GM19324 (cell line): ENCODE data around the gene TOR2A.

Source experiments
- ATAC-seq: cut with Tn5 transposase; IDR thresholded peaks from one replicate; pipeline ENCODE4 v1.9.1; 2021; ENCODE audit warnings: mild to moderate bottlenecking, moderate library complexity; ENCODE audit not compliant: unreplicated experiment, low FRiP score

Gene TOR2A

DNA sequence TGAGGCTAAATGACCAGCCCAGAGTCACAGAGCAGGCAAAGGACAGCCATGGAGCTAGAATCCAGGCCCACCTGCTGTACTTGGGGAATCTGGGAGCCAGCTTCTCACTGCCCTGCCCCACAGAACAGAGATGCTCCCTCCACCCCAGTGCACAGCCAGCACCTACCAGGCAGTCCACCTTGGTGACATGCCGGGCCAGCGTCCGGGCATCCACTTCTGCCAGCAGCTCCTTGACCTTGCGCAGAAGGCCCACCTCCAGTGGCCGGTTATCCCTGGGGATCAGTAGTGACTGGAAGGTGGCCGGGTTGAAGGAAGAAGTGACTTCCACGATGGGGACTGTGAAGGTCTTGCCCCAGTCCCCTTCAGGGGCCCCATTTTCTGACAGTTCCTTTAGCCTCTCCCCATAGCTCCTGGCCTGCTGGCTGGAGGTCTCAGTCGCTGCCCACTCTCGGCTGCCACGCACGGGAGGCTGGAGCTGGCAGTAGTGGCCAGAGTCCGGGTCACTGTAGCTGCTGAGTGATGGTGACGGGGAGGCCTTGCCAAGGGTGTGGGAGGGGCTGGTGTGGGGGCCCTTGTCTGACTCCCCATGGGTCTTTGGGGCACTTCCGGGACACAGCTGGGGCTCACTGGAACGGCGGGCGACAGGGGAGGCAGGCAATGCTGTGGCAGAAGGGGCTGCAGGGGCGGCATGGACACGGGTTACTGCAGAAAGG, 9.5 kb upstream of the TOR2A start:
- ATAC-seq, result no peak

DNA sequence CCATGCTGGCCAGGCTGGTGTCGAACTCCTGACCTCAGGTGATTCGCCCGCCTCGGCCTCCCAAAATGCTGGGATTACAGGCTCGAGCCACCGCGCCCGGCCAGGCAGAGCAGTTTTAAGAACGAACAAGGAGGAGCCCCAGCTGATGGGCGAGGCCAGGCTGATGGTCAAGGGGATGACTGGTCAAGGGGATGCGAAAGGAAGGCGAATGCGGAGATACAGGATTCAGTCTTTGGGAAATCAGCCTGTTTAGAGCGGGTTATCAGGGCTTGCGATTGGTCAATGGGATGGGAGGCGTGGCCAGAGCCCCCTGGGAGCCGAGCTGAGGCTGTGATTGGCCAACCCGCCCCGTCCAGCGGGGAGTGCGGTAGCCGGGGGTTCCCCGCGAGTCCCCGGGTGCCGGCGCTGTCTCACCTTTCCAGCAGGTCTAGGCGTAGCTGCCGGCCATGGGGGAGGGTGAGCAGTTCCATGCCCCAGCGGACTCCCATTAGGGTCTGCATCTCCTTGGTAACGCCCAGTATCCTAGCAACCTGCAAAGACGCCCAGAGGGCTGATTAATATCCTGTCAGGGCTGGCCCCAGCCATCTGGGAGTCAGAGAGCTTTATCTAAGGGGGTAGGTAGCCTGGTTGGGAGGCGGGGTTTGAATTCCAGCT, 7.5 kb upstream of the TOR2A start:
- no peak for ATAC-seq

DNA sequence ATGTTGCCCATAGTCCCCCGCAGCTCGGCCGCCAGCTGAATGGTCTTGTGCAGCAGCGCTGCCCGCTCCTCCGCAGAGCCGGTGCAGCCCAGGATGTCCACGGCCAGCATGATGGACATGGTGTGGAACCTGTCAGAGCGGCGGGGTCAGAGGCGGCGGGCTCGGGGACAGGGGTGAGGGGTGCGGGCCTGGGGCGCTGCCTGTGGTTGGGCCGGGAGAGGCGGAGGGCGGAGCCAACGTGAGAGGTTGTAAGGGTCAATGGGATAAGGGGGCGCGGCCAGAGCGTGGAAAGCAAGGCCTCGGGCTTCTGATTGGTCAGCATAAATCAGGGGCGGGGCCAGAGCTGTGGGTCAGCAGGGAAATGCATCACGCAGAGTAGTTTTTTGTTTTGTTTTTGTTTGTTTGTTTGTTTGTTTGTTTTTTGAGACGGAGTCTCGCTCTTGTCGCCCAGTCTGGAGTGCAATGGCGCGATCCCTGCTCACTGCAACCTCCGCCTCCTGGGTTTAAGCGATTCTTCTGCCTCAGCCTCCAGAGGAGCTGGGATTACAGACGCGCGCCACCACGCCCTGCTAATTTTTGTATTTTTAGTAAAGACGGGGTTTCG, 6.8 kb upstream of the TOR2A start:
- ATAC-seq, result no peak

GRCh38 chr9:127739614-127740330, 4.7 kb upstream of the TOR2A start:
- no peak for ATAC-seq

DNA sequence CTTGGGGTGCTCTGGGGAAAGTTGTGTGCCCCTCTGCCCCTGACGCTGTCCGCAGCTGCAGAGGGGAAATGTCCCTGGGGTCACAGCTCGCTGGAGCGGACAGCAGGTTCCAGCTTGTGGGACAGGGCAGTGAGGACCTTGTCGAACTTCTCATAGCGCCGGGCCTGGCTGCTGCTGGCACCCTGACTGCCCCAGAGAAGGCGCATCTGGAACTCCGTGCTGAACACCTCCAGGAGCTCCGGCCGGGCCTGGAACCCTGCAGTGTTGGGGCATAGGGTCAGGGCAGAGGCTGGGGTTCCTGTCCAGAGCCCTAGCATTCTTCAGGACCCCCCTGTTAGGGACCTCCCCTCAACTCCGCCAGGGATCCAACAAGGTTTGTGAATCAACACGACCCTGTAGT, 3.6 kb upstream of the TOR2A start:
- no peak for ATAC-seq

- ATAC-seq, result no peak
Observed at GRCh38 chr9:127735530-127736185, 564 bp upstream of the TOR2A start.

- no peak for ATAC-seq
Observed at GRCh38 chr9:127734247-127734746, 797 bp downstream of the TOR2A start.

GRCh38 chr9:127733614-127734013, 1.5 kb downstream of the TOR2A start:
- ATAC-seq, result no peak

DNA sequence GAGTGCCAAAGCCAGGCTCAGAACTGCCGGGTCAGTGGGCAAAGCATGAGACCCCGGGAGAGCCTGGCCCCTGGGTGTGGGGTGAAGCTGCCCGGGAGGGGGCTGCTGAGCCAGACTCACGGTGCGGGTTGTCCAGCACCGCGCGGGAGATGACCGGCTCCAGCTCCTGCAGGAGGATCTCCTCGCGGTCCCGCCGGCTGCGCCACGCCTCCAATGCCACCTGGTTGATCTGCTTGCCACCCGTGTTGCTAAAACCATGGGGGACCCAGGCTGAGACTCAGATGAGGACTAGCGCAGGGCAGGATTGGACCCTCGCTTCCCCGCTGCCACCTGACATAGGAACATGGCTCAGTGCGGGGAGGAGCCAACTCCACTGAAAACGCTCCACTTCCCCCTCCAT, 2.6 kb downstream of the TOR2A start:
- no peak for ATAC-seq

DNA sequence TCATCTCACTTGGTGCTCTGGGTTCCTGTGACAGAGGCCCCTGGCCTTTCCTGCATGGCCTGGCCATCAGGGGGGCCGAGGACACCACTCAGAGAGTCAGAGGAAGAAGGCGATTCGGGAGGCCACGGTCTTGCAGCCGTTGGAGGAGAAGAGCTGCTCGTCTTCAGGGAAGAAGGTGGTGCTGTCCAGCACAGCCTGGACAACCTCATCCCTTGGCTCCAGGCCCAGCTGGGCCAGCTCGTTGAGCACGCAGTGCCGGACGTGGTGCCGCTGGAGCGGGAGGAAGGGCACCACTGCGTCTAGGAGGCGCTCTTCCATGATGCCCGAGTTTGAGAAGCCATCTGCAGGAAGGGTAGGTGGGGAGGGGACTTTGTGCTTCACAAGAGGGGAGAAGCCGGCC, 3.2 kb downstream of the TOR2A start:
- no peak for ATAC-seq

- ATAC-seq, result no peak
Observed at GRCh38 chr9:127730799-127731410, 4.2 kb downstream of the TOR2A start.

DNA sequence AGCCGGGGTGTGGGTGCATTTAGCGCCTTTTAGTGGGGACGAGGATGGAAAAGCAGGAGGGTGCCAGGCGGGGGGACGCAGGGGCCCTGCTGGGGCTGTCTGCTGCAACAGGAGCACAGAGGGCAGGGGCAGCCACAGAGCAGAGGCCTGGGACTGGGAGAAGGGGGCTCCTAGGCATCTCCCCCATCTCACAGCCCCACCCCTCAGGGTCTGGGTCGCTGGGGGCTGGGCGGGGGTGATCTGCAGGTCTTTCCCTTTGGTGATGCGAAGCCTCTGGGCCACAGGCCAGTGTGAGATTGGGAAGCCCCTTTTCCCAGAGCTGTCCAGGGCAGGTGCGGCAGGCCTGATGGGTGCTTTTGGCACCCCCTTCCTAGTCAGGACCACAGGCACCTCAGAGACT, 4.8 kb downstream of the TOR2A start:
- ATAC-seq, result no peak

GRCh38 chr9:127729522-127730256, 5.4 kb downstream of the TOR2A start:
- no peak for ATAC-seq

GRCh38 chr9:127728808-127729207, 6.3 kb downstream of the TOR2A start:
- no peak for ATAC-seq

GRCh38 chr9:127726871-127727270, 8.2 kb downstream of the TOR2A start:
- no peak for ATAC-seq

DNA sequence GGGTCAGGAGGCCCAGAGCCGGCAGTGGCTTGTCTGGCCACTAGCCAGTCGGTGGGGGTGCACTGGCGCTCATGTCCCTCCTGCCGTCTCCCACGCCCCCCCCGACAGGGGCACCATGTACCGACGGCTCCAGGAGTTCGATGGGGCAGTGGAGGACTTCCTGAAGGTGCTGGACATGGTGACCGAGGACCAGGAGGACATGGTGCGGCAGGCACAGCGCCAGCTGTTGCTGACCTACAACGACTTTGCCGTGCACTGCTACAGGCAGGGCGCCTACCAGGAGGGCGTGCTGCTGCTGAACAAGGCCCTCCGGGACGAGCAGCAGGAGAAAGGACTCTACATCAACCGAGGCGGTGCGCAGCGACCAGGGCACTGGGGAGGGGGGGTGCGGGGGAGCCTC, 11.1 kb downstream of the TOR2A start:
- ATAC-seq, result no peak

DNA sequence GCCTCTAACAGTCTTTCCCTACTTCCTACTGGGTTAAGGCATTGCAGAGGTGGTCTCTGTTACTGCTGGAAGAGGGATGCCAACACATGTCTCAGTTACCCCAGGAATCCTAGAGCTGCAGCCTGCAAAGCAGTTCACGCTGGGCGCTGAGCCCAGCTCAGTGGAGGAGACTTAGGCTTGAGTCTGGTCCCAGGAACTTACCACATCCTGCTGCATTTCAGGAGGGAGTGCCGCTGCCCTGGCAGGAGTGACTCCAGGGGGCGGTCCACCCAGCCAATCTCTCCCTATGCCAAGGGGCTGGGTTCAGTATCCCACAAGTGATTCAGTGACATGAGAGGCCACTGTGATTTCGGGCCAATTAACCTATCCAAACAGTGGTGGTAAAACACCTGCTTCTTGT, 11.7 kb downstream of the TOR2A start:
- ATAC-seq, result no peak

DNA sequence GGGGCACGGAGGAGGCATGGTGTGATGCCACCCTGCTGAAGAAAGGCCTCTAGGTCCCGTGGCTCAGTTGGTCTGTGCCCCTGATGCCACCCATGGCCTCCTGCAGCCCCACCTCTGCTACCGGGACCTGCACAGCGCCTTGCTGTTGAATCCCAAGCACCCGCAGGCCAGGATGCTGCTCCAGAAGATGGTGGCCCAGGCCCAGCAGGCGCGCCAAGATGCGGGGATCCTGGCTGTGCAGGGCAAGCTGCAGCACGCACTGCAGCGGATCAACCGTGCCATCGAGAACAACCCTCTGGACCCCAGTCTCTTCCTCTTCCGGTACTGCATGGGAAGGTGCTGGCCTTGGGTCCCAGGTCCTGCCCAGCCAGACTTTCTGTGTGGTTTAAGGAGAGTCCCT, 12.1 kb downstream of the TOR2A start:
- ATAC-seq, result no peak

DNA sequence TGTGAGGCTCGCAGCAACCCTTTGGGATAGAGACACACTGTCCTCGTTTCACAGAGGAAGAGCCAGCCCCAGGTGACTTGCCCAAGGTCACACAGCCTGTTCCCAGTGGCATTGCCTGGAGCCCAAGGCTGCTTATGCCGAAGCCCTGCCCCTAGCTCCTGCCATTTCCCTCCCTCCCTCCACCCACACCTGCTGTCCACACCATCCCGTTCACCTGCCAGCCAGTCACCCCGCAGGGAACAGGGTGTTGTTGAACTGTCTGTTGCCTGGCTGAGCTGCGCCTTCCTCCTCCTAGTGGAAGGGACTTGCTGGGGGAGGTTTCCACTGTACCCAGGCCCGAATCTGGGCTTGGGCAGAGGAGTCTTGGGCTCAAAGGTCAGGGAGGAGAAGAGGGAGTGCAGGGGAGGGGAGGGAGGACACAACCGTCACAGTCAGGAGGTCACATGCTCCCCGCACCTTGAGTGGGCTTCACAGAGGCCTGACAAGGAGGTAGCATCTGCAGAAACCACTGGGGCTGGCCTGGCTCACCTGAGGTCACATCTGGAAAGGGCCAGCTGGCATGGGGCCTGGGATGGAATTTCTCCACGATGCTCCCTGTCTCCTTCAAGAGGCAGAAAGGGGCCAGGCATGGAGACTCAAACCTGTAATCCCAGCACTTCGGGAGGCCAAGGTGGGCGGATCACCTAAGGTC, 12.9 kb downstream of the TOR2A start:
- ATAC-seq, result no peak
